ENCODE data around the gene MCTP1. TPM values are rescaled to one million over a fixed set of nuclear protein-coding genes. Genes with fewer than 3 reads are reported as not detected.

Gene MCTP1
- total RNA-seq, 1 donor: 5.8 TPM

DNA sequence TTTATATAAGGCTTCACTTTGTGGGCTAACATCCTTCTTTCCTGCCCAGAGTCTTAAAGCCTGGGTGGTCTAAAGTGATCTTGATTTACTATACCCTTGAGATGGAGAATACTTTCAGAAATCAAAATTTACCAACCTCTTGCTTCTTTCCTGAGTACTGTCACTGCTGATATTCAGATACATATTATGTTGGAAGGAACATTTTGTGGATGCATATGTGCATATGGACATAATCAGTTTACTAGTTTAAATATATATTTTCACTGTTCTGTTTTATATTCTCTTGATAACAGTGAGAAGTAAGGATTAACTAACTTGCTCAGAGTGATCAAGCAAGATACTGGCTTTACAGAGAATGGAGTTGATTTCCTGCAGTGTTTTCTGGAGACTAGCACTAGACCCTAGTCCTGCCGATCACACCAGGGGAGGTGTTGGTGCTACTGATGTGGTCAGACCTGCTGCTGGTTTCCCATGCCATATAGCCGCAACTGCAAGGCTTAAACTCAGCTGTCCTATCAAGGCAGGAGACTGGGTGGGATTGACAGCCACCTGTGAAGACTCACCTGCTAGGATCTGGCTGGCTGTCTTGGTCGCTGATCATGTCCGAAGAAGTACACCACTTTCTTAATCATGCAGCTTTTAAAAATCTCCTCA, 608.8 kb downstream of the MCTP1 start:
- Histone ChIP-seq H2AFZ (ENCODE audit: low read length) (no peak overlapping the region), H3K36me3 (ENCODE audit: insufficient read depth, low read length) (no peaks in the 10 kb centered on the region), H3K4me1 (ENCODE audit: insufficient read depth, low read length) (no peaks in the 10 kb centered on the region), H3K4me2 (ENCODE audit: insufficient read depth, low read length) (no peak overlapping the region), H3K4me3 (ENCODE audit: insufficient read depth, low read length) (no peak overlapping the region), H3K27ac (ENCODE audit: low read depth, low read length) (no peak overlapping the region), H4K20me1 (ENCODE audit: insufficient read depth, low read length) (no peaks in the 10 kb centered on the region), H3K79me2 (ENCODE audit: insufficient read depth, low read length) (no peaks in the 10 kb centered on the region), H3K27me3 (ENCODE audit: insufficient read depth, low read length) (no peaks in the 10 kb centered on the region), H3K9me3 (ENCODE audit: low read depth, low read length) (no peaks in the 10 kb centered on the region)
- TF ChIP-seq, protein P1, sequence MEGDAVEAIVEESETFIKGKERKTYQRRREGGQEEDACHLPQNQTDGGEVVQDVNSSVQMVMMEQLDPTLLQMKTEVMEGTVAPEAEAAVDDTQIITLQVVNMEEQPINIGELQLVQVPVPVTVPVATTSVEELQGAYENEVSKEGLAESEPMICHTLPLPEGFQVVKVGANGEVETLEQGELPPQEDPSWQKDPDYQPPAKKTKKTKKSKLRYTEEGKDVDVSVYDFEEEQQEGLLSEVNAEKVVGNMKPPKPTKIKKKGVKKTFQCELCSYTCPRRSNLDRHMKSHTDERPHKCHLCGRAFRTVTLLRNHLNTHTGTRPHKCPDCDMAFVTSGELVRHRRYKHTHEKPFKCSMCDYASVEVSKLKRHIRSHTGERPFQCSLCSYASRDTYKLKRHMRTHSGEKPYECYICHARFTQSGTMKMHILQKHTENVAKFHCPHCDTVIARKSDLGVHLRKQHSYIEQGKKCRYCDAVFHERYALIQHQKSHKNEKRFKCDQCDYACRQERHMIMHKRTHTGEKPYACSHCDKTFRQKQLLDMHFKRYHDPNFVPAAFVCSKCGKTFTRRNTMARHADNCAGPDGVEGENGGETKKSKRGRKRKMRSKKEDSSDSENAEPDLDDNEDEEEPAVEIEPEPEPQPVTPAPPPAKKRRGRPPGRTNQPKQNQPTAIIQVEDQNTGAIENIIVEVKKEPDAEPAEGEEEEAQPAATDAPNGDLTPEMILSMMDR (IDR thresholded peaks at IDR 0.05; ENCODE audit: extremely low read depth, low read depth, low read length): no peak
- DNase-seq (ENCODE audit: insufficient read length, low spot score, missing footprints): no peak

DNA sequence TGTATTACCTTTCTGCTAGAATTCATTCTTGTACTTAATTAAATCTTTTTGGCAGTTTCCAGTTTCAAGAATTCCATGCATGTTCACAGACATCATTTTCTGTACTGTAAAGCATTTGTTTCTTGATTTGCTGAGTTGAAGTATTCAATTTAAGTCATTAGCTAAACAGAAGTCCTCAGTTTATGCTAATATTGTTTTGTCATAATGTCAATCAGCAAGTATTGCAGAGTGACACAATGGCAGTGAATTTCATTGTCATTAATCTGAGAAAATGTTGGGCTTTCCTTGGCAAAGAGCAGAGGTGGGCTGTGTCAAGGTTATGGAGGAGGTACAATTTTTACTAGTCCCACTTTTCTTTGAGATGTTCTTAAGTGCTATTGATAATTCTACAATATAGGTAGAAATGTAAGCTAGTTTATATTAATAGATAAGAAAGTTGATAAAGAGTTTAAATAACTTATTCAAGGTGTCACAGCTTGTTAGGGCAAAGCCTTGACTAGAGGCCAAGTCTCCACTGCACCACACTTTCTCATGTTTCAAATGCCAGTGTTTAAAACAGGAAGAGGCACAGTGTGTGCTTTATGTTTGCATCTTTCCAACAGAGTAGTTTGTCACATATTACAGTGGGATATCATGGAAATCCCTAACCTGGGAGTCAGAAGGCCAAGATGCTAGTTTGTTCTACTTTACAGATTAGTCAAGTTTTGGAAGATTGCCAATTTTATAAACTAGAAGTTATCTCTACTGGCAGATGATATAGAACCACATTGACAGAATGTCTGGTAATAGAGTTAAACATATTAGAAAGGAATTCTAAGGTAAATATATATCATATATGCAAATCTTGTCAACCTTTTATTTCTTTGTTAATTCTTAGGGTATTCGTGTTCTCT, 610.2 kb downstream of the MCTP1 start:
- no peak overlapping the region for H3K4me2 ChIP-seq (ENCODE audit: insufficient read depth, low read length)
- no peak overlapping the region for H3K4me3 ChIP-seq (ENCODE audit: insufficient read depth, low read length)
- H3K36me3 ChIP-seq (ENCODE audit: insufficient read depth, low read length): no peaks in the 10 kb centered on the region
- H3K79me2 ChIP-seq (ENCODE audit: insufficient read depth, low read length): no peaks in the 10 kb centered on the region
- no peak overlapping the region for H2AFZ ChIP-seq (ENCODE audit: low read length)
- TF ChIP-seq, protein P1 (IDR thresholded peaks at IDR 0.05; ENCODE audit: extremely low read depth, low read depth, low read length): no peak
- no peaks in the 10 kb centered on the region for H3K27me3 ChIP-seq (ENCODE audit: insufficient read depth, low read length)
- no peaks in the 10 kb centered on the region for H3K9me3 ChIP-seq (ENCODE audit: low read depth, low read length)
- DNase-seq (ENCODE audit: insufficient read length, low spot score, missing footprints): no peak
- no peaks in the 10 kb centered on the region for H3K4me1 ChIP-seq (ENCODE audit: insufficient read depth, low read length)
- no peaks in the 10 kb centered on the region for H4K20me1 ChIP-seq (ENCODE audit: insufficient read depth, low read length)
- no peak overlapping the region for H3K27ac ChIP-seq (ENCODE audit: low read depth, low read length)

DNA sequence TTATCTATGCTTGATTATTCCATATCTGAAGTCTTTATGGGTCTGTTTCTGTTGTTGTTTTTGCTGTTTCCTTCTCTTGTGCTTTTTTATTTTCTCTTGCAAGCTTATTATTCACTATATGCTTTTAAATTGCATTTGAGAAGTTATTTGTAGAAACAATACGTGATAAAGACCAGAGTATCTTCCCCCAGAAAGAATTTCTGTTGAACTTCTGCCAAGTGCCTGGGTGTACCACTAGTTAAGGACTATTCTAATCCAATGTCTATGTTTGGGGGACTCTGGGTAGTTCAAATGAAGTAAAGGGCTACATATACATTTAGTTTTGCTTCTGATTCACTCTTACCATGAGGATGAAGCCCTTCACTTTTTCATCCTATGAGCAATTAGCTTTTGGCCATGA, 612.1 kb downstream of the MCTP1 start:
- TF ChIP-seq, protein P1 (IDR thresholded peaks at IDR 0.05; ENCODE audit: extremely low read depth, low read depth, low read length): no peak
- H3K27ac ChIP-seq (ENCODE audit: low read depth, low read length): no peak overlapping the region
- no peak for DNase-seq (ENCODE audit: insufficient read length, low spot score, missing footprints)
- no peaks in the 10 kb centered on the region for H3K4me1 ChIP-seq (ENCODE audit: insufficient read depth, low read length)
- H4K20me1 ChIP-seq (ENCODE audit: insufficient read depth, low read length): no peaks in the 10 kb centered on the region
- H3K4me3 ChIP-seq (ENCODE audit: insufficient read depth, low read length): no peak overlapping the region
- no peaks in the 10 kb centered on the region for H3K9me3 ChIP-seq (ENCODE audit: low read depth, low read length)
- no peaks in the 10 kb centered on the region for H3K27me3 ChIP-seq (ENCODE audit: insufficient read depth, low read length)
- H3K4me2 ChIP-seq (ENCODE audit: insufficient read depth, low read length): no peak overlapping the region
- no peaks in the 10 kb centered on the region for H3K36me3 ChIP-seq (ENCODE audit: insufficient read depth, low read length)
- no peak overlapping the region for H2AFZ ChIP-seq (ENCODE audit: low read length)
- H3K79me2 ChIP-seq (ENCODE audit: insufficient read depth, low read length): no peaks in the 10 kb centered on the region

DNA sequence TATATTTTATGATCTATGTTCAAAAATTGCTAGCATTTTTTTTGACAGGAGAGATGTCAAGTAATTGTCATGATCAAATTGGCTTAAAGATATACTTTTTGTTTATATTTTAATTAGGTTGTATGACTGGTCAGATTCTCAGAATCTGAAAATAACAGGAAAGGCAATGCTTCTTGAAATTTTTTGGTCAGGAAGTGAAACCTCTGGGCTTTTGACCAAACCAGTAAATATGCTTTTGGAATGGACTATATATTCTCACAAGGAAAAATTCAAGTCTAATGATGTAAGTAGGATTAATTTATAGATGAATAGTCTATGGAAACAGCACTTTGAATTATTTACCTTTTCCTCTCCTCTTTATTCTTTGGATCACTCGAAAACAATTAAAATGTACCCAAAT, 614.2 kb downstream of the MCTP1 start:
- no peak for DNase-seq (ENCODE audit: insufficient read length, low spot score, missing footprints)
- no peak overlapping the region for H3K27ac ChIP-seq (ENCODE audit: low read depth, low read length)
- H4K20me1 ChIP-seq (ENCODE audit: insufficient read depth, low read length): no peaks in the 10 kb centered on the region
- no peaks in the 10 kb centered on the region for H3K27me3 ChIP-seq (ENCODE audit: insufficient read depth, low read length)
- no peak overlapping the region for H2AFZ ChIP-seq (ENCODE audit: low read length)
- no peaks in the 10 kb centered on the region for H3K4me1 ChIP-seq (ENCODE audit: insufficient read depth, low read length)
- H3K36me3 ChIP-seq (ENCODE audit: insufficient read depth, low read length): no peaks in the 10 kb centered on the region
- no peak overlapping the region for H3K4me2 ChIP-seq (ENCODE audit: insufficient read depth, low read length)
- TF ChIP-seq, protein P1 (IDR thresholded peaks at IDR 0.05; ENCODE audit: extremely low read depth, low read depth, low read length): no peak
- no peaks in the 10 kb centered on the region for H3K9me3 ChIP-seq (ENCODE audit: low read depth, low read length)
- H3K79me2 ChIP-seq (ENCODE audit: insufficient read depth, low read length): no peaks in the 10 kb centered on the region
- H3K4me3 ChIP-seq (ENCODE audit: insufficient read depth, low read length): no peak overlapping the region

Measured in osteoblast (primary cell).